Mesenchymal stem cell (in vitro differentiated cells and primary cell): ENCODE results near the gene DHX58.

Experiments
- DNase-seq: peaks from one replicate; pipeline ENCODE4 v3.0.0-alpha.2; 2013
- H2AFZ ChIP-seq: one replicate; pipeline ENCODE4 v1.6.1; 2013; ENCODE audit warnings: low read depth, mild to moderate bottlenecking, control low read depth, inconsistent platforms, low read length, moderate library complexity
- H2AK5ac ChIP-seq: 2 replicates; pipeline ENCODE4 v1.6.1; 2013; ENCODE audit warnings: low read length, moderate library complexity, mild to moderate bottlenecking, inconsistent platforms; ENCODE audit not compliant: severe bottlenecking
- H2BK120ac ChIP-seq: one replicate; pipeline ENCODE4 v1.6.1; 2013; ENCODE audit warnings: low read depth, mild to moderate bottlenecking, inconsistent platforms, low read length, moderate library complexity
- H2BK12ac ChIP-seq, 2 experiments: one replicate each; pipeline ENCODE4 v1.6.1; 2013; ENCODE audit warnings: inconsistent platforms in 2 of 2, low read length in 2 of 2, mild to moderate bottlenecking in 2 of 2, moderate library complexity in 2 of 2, control low read depth in 1 of 2
- H2BK15ac ChIP-seq: one replicate; pipeline ENCODE4 v1.6.1; 2013; ENCODE audit warnings: mild to moderate bottlenecking, low read depth, inconsistent platforms; ENCODE audit not compliant: poor library complexity, severe bottlenecking
- H2BK5ac ChIP-seq: 2 replicates; pipeline ENCODE4 v1.6.1; 2013; ENCODE audit warnings: low read depth, mild to moderate bottlenecking, low read length, control low read depth, inconsistent platforms; ENCODE audit not compliant: poor library complexity, severe bottlenecking
- H3K14ac ChIP-seq, 2 experiments: one replicate each; pipeline ENCODE4 v1.6.1; 2013; ENCODE audit warnings: inconsistent platforms in 2 of 2, low read length in 2 of 2, control low read depth in 1 of 2, mild to moderate bottlenecking in 1 of 2, moderate library complexity in 1 of 2
- H3K18ac ChIP-seq, 2 experiments: one replicate each; pipeline ENCODE4 v1.6.1; 2013; ENCODE audit warnings: inconsistent platforms in 2 of 2, low read length in 2 of 2, control low read depth in 1 of 2, low read depth in 1 of 2, mild to moderate bottlenecking in 1 of 2
- H3K23ac ChIP-seq, 2 experiments: one replicate each; pipeline ENCODE4 v1.6.1; 2013; ENCODE audit warnings: inconsistent platforms in 2 of 2, low read length in 2 of 2, mild to moderate bottlenecking in 2 of 2, moderate library complexity in 2 of 2, control low read depth in 1 of 2
- H3K27ac ChIP-seq: 2 replicates; pipeline ENCODE4 v1.5.1; 2013; ENCODE audit warnings: mild to moderate bottlenecking, moderate library complexity, low read length, control low read depth, inconsistent platforms; ENCODE audit not compliant: poor library complexity, severe bottlenecking
- H3K27me3 ChIP-seq, 2 experiments: 2 replicates each; pipeline versions ENCODE4 v1.6.1 to v1.7.0; 2013; ENCODE audit warnings: low read length in 2 of 2, mild to moderate bottlenecking in 2 of 2, moderate library complexity in 2 of 2, control low read depth in 1 of 2, inconsistent platforms in 1 of 2; ENCODE audit not compliant: control insufficient read depth in 1 of 2, insufficient read depth in 1 of 2
- H3K36me3 ChIP-seq, 2 experiments: 2 replicates each; pipeline versions ENCODE4 v1.6.1 to v1.7.0; 2013; ENCODE audit warnings: low read length in 2 of 2, control low read depth in 1 of 2, inconsistent platforms in 1 of 2, low read depth in 1 of 2, mild to moderate bottlenecking in 1 of 2; ENCODE audit not compliant: insufficient read depth in 2 of 2, control insufficient read depth in 1 of 2
- H3K4ac ChIP-seq, 2 experiments: one replicate each; pipeline ENCODE4 v1.6.1; 2013; ENCODE audit warnings: inconsistent platforms in 2 of 2, low read length in 2 of 2, mild to moderate bottlenecking in 2 of 2, moderate library complexity in 2 of 2, control low read depth in 1 of 2, low read depth in 1 of 2
- H3K4me1 ChIP-seq: 2 replicates; pipeline ENCODE4 v1.6.1; 2013; ENCODE audit warnings: low read depth, low read length, control low read depth; ENCODE audit not compliant: control insufficient read depth, insufficient read depth
- H3K4me2 ChIP-seq: 2 replicates; pipeline ENCODE4 v1.6.1; 2013; ENCODE audit warnings: low read length, mild to moderate bottlenecking, inconsistent platforms; ENCODE audit not compliant: poor library complexity, severe bottlenecking
- H3K4me3 ChIP-seq, 2 experiments: 2 replicates each; pipeline versions ENCODE4 v1.5.1 to v1.7.0; 2013; ENCODE audit warnings: low read length in 2 of 2, mild to moderate bottlenecking in 2 of 2, control low read depth in 1 of 2, low read depth in 1 of 2; ENCODE audit not compliant: insufficient read depth in 1 of 2
- H3K79me1 ChIP-seq: replicated peaks from 2 replicates; pipeline ENCODE4 v1.6.1; 2013; ENCODE audit warnings: mild to moderate bottlenecking, control low read depth, low read length, inconsistent platforms; ENCODE audit not compliant: poor library complexity, severe bottlenecking
- H3K9ac ChIP-seq: 2 replicates; pipeline ENCODE4 v1.7.0; 2013; ENCODE audit warnings: mild to moderate bottlenecking, low read length, moderate library complexity
- H3K9me3 ChIP-seq: 2 replicates; pipeline ENCODE4 v1.7.0; 2013; ENCODE audit warnings: mild to moderate bottlenecking, low read length; ENCODE audit not compliant: control insufficient read depth
- H4K8ac ChIP-seq: one replicate; pipeline ENCODE4 v1.6.1; 2013; ENCODE audit warnings: inconsistent platforms, mild to moderate bottlenecking, low read length, moderate library complexity
- H4K91ac ChIP-seq: one replicate; pipeline ENCODE4 v1.6.1; 2013; ENCODE audit warnings: mild to moderate bottlenecking, low read length, inconsistent platforms
- WGBS: methylation state at CpG from one replicate; pipeline ENCODE4 v1.1.7; 2013; ENCODE audit warnings: mixed read lengths; 5-methylcytosine and 5-hydroxymethylcytosine counted together

Gene DHX58

GRCh38 chr17:42131981-42132432 is 19.5 kb upstream of the DHX58 start:
- Histone ChIP-seq H3K4me2 (no peak overlapping the region), H3K23ac (no peak overlapping the region), H3K4ac (peak overlapping the region in 1 of 2 experiments; percentile 27), H3K27ac (no peak overlapping the region), H4K91ac (no peak overlapping the region), H2AK5ac (no peak overlapping the region), H3K4me3 (no peak overlapping the region), H3K79me1 (peaks cover 35% of the 10 kb centered on the region), H2BK12ac (no peak overlapping the region), H3K9me3 (no peaks in the 10 kb centered on the region), H3K14ac (no peak overlapping the region), H2AFZ (no peak overlapping the region), H2BK5ac (no peak overlapping the region), H2BK15ac (no peak overlapping the region), H2BK120ac (no peak overlapping the region), H3K9ac (peak overlapping the region; percentile 55), H3K4me1 (peaks cover 25% of the 10 kb centered on the region), H3K27me3 (no peaks in the 10 kb centered on the region), H3K18ac (no peak overlapping the region), H4K8ac (no peak overlapping the region), H3K36me3 (peaks cover 35 to 60% of the 10 kb centered on the region in 2 experiments)
- 90% methylated on average over 2 of the region's 4 CpGs for WGBS
- DNase-seq, result peak; percentile 56

GRCh38 chr17:42131232-42131631 is 18.7 kb upstream of the DHX58 start:
- Histone ChIP-seq H4K91ac (no peak overlapping the region), H3K79me1 (peaks cover 31% of the 10 kb centered on the region), H2BK15ac (no peak overlapping the region), H3K4me3 (no peak overlapping the region), H3K9ac (no peak overlapping the region), H3K9me3 (no peaks in the 10 kb centered on the region), H2AFZ (no peak overlapping the region), H4K8ac (no peak overlapping the region), H2BK120ac (no peak overlapping the region), H2BK5ac (no peak overlapping the region), H3K27ac (no peak overlapping the region), H3K4me1 (peaks cover 24% of the 10 kb centered on the region), H3K4me2 (no peak overlapping the region), H3K36me3 (peaks cover 40 to 60% of the 10 kb centered on the region in 2 experiments), H2AK5ac (no peak overlapping the region), H3K4ac (peak overlapping the region in 1 of 2 experiments; percentile 49), H2BK12ac (no peak overlapping the region), H3K18ac (no peak overlapping the region), H3K27me3 (no peaks in the 10 kb centered on the region), H3K14ac (no peak overlapping the region), H3K23ac (no peak overlapping the region)
- DNase-seq, result no peak
- WGBS, result 98% methylated on average over 4 of the region's 4 CpGs

GRCh38 chr17:42130310-42130936 is 17.9 kb upstream of the DHX58 start:
- peaks cover 33% of the 10 kb centered on the region for H3K79me1 ChIP-seq
- no peak overlapping the region for H3K27ac ChIP-seq
- H2AK5ac ChIP-seq, result no peak overlapping the region
- H3K23ac ChIP-seq, result no peak overlapping the region
- H3K18ac ChIP-seq, result no peak overlapping the region
- no peaks in the 10 kb centered on the region for H3K27me3 ChIP-seq
- H3K4me1 ChIP-seq, result peaks cover 19% of the 10 kb centered on the region
- H3K14ac ChIP-seq, result no peak overlapping the region
- H2BK15ac ChIP-seq, result no peak overlapping the region
- no peak overlapping the region for H3K9ac ChIP-seq
- H3K9me3 ChIP-seq, result no peaks in the 10 kb centered on the region
- peaks cover 47 to 60% of the 10 kb centered on the region in 2 experiments for H3K36me3 ChIP-seq
- H2BK5ac ChIP-seq, result no peak overlapping the region
- no peak overlapping the region for H3K4me2 ChIP-seq
- no peak overlapping the region for H4K91ac ChIP-seq
- no peak for DNase-seq
- H2BK120ac ChIP-seq, result no peak overlapping the region
- H2BK12ac ChIP-seq, result no peak overlapping the region
- 98% methylated on average over 14 of the region's 16 CpGs for WGBS
- no peak overlapping the region for H4K8ac ChIP-seq
- no peak overlapping the region for H2AFZ ChIP-seq
- H3K4me3 ChIP-seq, result no peak overlapping the region
- H3K4ac ChIP-seq, result no peak overlapping the region

- H3K4ac ChIP-seq, result no peak overlapping the region
- H3K27ac ChIP-seq, result no peak overlapping the region
- 94% methylated on average over 8 of the region's 8 CpGs for WGBS
These were observed 16.8 kb upstream of the DHX58 start for GRCh38 chr17:42129109-42129837.

More at GRCh38 chr17:42129109-42129837, 16.8 kb upstream of the DHX58 start:
- H3K23ac ChIP-seq, result no peak overlapping the region
- no peak overlapping the region for H2BK15ac ChIP-seq
- H2BK12ac ChIP-seq, result no peak overlapping the region
- H2BK5ac ChIP-seq, result no peak overlapping the region
- no peak overlapping the region for H3K9ac ChIP-seq
- H3K14ac ChIP-seq, result no peak overlapping the region
- H2AFZ ChIP-seq, result no peak overlapping the region
- H2BK120ac ChIP-seq, result no peak overlapping the region
- no peaks in the 10 kb centered on the region for H3K27me3 ChIP-seq
- H3K36me3 ChIP-seq, result peaks cover 56 to 67% of the 10 kb centered on the region in 2 experiments
- H3K4me3 ChIP-seq, result no peak overlapping the region
- no peak overlapping the region for H3K18ac ChIP-seq
- no peaks in the 10 kb centered on the region for H3K9me3 ChIP-seq
- DNase-seq, result no peak
- no peak overlapping the region for H2AK5ac ChIP-seq
- no peak overlapping the region for H3K4me2 ChIP-seq
- peaks cover 30% of the 10 kb centered on the region for H3K79me1 ChIP-seq
- no peak overlapping the region for H4K91ac ChIP-seq
- H4K8ac ChIP-seq, result no peak overlapping the region
- peaks cover 18% of the 10 kb centered on the region for H3K4me1 ChIP-seq
